NCI-H446 treated with DMSO at 0.1 percent for 48 hours (cell line): Measurements from ENCODE around the gene GPATCH8.
"Not testable (repeated sequence)": the region's sequence is repeated elsewhere in the genome, so short reads cannot be mapped to it uniquely, and the experiment has no call there.

ENCODE experiments used
- DNase-seq: peaks from one replicate; lab custom pipeline; 2025; lab: John Stamatoyannopoulos, UW

The GPATCH8 gene

DNA sequence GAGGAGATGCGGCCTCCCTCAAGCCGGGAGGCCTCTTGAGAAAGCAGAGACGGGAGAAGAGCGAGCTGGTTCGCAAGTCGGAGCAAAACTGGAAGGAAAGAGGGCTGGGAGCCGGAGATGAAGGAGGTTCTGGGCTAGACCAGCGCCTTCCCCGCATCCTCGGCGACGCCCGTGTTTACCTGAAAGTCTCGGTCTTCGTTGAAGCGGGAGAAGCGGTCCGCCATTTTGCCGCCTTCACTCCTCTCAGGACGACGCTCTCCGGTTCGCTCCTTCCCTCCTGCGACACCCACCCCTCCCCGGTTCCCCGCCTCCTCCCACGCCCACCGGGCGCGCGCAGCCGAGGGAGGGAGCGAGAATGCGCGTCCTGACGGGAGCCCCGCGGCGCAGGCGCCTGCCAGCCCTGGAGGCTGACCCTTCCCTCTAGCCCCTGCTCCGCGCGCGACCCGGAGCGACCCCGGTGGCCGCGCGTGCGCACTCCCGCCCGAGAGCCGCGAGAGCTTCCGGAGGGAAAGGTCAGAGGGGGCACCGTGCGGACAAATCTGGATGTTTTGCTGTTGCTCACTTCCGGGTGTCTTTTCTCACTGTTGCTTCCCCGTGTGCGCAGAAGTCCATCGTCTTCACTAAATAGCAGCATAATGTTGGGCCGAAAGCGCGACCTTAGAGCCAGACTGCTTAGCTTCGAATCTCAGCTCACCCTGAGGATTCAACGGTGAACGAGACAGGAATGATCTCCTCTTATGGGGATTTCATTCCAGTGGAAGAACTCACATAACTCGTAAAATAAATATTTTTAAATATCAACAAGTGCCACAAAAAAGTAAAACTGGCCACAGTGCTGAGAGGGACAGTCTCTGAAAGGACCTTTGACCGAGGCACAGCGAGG lies at the start of gene GPATCH8:
Gene GPATCH8, minus strand, starts transcription at position 260 of the 883 bp plus-strand sequence. Its CDS starts 36 bp downstream, at position 224.
- peak; percentile 84 for DNase-seq

DNA sequence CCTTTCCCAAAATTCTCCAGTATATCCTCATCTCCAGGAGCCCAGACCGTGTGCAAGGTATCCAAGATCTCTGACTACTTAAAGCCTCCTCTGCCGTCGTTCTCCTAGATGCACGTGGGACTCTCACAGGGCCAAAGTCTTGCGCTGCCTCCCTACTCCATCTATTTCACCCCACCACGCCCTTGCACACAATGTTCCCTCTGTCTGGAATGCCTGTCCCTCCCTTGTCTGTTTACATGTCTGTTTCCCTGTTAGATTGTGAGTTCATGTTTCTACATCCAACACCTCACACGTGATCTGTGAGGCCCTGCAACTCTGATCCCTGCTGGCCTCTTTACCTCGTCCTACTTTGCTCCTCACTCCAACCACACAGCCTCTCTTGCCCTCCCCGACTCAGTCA lies 49.2 kb upstream of the GPATCH8 start:
- no peak for DNase-seq

DNA sequence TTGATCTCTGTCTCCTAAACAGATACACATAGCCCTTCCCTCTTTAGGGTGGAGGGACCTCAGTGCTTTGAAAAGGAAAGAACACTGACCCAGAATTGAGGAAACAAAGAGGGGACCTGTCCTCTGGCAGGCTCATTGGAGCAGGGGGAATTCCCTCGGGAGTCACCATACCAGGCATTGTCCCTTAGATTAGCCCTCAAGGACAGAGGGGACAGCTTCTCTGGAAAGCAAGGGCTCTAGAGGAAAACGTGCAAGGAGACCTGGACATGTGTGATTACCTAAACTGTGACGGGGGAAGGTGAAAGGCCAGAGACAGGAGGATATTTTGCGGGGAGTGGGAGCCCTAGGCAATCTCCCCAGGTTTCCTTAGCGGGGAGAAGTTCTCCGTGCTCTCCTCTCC lies 46.5 kb upstream of the GPATCH8 start:
- no peak for DNase-seq

DNA sequence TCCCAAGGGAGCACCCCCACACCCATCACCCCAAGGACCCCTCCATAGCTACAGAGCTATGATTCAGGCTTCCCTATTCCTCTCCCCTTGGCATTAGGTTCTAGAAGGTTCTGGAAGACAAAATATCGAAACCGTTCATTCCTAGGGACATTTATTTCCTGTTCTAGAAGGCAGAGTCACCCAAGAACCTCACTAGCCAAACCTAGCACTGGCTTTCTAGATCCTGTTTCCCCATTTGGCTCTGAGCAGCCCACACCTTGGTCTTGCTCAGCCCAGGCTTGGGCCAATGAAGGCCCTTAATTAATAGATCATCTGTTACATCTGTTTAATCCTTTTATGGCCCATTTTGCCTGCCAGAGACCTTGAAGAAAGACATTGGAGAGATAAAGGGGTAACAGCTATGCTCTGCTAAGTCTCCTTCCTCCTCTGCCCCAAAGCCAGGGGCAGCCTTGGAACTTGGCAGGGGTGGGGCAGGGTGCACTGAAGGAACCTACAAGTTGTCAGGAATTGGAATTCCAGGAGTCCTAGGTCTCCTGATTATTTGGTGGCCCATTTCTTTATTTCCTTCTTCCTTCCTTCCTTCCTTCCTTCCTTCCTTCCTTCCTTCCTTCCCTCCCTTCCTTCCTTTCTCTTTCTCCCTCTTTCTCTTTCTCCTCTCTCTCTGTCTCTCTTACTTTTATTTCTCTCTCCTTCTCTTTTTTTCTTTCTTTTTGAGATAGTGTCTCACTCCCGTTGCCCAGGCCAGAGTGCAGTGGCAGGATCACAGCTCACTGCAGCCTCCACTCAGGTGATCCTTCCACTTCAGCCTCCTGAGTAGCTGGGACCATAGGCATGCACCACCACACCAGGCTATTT lies 45.4 kb upstream of the GPATCH8 start:
- DNase-seq = no peak

GRCh38 chr17:44547625-44548267 lies 44.5 kb upstream of the GPATCH8 start:
- DNase-seq = no peak

- DNase-seq = no peak
Observed at GRCh38 chr17:44546671-44547606, 43.7 kb upstream of the GPATCH8 start.

DNA sequence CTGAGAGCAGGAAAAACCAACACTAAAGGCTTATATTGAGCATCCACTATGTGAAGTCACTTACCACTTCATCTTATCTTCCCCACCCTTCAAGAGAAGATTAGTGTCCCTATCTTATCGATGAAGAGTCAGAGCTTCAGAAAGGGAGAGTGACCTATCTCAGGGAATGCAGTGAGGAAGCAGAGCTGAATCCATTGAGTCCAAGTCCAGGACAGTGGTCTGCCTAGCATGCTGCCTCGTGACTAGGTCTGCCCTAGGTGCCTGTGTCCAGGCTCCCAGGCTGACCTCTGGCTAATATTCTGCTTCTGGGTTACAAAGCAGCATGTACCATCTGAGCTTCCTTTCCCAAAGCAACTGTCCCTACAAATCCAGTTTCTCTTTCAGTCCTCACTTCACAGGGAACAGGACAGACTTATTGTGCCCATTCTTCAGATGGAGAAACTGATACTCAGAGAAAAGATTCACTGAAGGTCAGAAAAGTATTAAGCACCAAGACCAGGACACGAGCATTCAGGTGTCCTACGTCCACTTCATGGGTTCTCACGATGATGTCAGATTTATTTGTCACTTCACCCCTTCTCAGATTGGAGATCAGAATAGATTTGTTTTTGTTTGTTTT lies 40.8 kb upstream of the GPATCH8 start:
- no peak for DNase-seq

- no peak for DNase-seq
Observed at GRCh38 chr17:44543213-44543904, 40.2 kb upstream of the GPATCH8 start.

GRCh38 chr17:44541884-44542581 lies 38.8 kb upstream of the GPATCH8 start:
- DNase-seq = no peak

DNA sequence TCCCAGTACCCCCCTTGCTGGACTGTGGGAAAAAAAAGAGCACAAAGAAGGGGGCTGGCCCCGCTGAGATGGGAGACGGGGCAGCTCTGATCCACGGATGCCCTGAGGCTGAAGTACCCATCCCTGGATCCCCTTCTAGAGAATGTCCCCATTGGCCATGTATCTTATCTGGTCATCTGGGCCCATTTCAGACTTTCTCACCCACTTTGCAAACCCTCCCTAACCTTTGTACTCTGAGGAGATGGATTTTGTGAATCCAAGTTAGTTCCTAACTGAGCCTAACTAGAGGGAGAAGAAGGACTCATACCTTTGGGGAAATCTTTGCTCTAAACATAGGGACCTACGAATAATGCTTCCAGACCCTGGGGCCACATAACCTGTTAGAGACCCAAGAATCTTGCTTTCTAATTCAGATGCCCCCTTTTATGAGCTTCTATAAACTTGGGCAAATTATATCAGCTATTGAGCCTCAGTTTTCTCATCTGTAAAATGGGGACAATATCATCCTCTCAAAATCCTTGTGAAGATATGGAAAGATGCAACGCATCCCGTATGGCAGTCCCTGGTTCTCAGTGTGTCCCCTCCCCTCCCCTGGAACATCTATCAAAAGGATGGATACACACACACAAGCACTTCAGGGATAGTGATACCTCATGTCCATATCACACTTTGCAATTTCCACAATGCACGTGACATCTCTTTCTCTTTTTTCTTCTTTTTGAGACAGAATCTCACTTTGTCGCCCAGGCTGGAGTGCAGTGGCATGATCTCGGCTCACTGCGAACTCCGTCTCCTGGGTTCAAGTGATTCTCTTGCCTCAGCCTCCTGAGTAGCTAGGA lies 37.3 kb upstream of the GPATCH8 start:
- no peak for DNase-seq

GRCh38 chr17:44539673-44540072 lies 36.5 kb upstream of the GPATCH8 start:
- no peak for DNase-seq

GRCh38 chr17:44537922-44538321 lies 34.7 kb upstream of the GPATCH8 start:
- DNase-seq = not testable (repeated sequence)

- DNase-seq = no peak
Observed at GRCh38 chr17:44536090-44536953, 33.1 kb upstream of the GPATCH8 start.

DNA sequence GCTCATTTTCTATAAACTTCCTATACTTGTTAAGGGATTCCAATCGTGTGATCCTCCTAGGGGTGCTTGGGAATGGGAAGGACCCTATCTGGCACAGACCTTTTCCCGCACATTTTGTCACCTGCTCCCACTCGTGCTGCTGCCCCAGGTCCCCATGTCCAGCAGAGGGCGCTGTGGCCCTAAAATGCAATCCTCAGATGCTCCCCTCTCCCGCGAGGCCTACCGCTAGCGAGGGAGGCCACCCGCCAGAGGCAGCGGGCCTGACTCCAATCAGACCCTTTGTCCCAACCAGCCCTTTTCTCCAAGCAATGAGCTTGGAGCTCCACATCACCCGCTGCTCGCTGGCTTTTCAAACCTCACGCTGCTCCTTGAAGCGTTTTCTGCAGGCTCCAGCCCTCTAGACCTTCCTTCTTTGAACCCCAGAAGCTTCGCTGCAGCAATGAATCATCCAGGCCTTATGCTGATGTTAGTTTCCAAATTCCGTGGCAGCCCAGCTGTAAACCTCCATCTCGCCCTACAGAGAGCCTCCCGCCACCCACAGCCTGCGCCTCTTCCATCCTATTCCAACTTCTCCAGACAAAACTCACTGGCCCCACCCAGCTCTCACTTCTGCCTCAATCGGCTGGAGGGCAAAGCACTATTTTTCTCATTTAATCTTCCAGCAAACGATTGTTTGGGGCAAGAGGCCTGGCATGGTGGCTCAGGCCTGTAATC lies 30.5 kb upstream of the GPATCH8 start:
- peak; percentile 47 for DNase-seq

DNA sequence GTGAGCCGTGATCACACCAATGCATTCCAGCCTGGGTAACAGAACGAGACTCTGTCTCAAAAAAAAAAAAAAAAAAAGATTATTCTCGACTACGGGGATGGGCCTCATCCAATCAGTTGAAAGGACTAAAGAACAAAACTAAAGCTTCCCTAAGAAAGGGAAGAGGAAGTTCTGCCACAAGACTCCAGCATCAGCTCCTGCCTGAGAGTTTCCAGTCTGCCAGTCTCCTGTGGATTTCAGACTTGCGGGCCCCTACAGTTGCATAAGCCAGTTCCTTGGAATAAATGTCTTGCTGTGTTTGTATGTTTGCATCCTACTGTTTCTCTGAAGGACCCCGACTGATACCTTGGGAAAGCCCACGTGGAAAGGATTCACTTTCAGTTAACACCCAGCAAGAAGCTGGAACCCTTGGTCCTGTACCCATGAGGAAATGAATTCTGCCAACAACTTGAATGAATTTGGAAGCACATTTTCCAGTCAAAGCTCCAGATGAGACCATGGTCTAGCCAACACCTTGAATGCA lies 27.8 kb upstream of the GPATCH8 start:
- DNase-seq = no peak

- DNase-seq = no peak
Observed at GRCh38 chr17:44529864-44530263, 26.7 kb upstream of the GPATCH8 start.

- no peak for DNase-seq
Observed at GRCh38 chr17:44527954-44528353, 24.7 kb upstream of the GPATCH8 start.
